ENCODE results near the gene PTCD2.
"Not testable (repeated sequence)": the region's sequence is repeated elsewhere in the genome, so short reads cannot be mapped to it uniquely, and the experiment has no call there.

- not testable (repeated sequence) for TF ChIP-seq POLR2AphosphoS5, CTCF (IDR thresholded peaks at IDR 0.05)
Observed at GRCh38 chr5:72319435-72319975, 668 bp upstream of the PTCD2 start.
